ENCODE data around the gene APRT. TPM values are rescaled to one million over a fixed set of nuclear protein-coding genes. Genes with fewer than 3 reads are reported as not detected.

The APRT gene
- total RNA-seq, 4 donors from 2014 or later = 60.6 to 141 (median 98.6) TPM

DNA sequence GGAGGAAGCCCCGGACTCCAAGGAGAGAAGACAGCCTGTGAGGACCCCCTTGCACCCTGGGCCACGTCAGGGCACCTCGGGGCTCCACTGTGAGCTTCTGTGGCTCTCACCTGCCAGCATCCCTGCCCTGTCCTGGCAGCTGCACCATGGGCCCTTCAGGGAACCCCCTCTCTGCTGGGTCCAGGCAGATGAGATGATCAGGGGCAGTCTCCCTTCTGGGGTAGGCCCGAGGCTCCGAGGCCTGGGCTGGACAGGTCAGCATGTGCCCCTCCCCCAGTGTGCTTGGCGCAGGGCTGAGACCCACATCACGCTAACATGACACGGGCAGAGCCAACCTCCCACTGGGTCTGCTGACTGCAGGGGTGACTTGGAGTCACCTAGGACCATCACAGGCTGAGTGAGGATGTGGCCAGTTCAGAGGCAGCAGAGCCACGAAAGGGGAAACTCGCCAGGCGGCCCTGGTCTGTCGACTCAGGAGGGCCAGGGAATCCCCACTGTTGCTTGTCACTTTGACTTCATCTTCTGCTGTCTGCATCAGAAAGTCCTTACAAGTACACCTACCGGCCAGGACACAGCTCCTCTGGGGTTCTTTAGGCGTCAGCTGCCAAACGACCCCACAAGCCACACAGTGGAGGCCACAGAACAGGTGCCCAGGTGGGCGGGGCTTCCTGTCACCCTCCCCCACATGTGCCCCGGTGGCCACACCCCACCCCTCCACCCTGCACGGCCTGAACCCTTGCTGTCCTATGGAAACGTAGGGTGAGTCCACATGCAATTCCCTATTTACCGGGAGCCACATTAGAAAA, 42.8 kb upstream of the APRT start:
- H3K4me1 ChIP-seq = peaks cover 23 to 49% (median 43%) of the 10 kb centered on the region in 4 donors
- 63% methylated on average over 17 of the region's 20 CpGs for WGBS

DNA sequence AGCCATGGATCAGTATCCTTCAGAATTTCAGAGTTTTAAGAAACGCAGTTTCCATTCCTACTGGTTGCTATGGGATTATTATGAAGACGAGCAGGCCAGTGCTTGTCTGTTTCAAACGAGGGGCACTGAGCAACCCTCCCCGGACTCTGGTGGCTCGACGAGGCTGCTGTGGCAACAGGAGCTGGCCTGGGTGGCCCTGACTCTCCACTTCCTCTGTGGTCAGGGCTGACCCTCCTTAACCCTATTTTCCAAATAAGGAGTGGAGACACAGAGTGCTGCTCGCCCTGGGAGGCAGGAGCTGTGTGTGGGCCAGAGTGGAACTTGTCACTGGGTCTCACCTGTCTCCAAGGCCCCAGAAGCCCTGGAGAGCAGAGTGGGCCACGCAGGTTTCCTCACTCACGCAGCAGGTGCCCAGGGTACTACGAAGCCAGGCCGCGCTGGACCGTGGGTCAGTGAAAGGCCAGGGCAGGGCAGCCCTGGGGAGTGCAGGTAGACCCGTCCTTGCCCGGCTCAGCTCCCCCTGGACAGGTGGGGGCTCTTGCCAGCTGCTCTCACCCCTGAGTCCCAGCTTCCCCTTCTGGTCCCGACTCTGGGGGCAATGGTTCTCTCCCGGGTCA, 41.7 kb upstream of the APRT start:
- WGBS = 54% methylated on average over 8 of the region's 17 CpGs
- no peaks in the 10 kb centered on the region for H3K9me3 ChIP-seq
- H3K4me1 ChIP-seq = peaks cover 20 to 42% (median 40%) of the 10 kb centered on the region in 4 donors
- no peak overlapping the region for H3K4me3 ChIP-seq
- no peak for TF ChIP-seq EP300 (IDR thresholded peaks at IDR 0.05)
- no peak for TF ChIP-seq POLR2AphosphoS5 (IDR thresholded peaks at IDR 0.05)
- TF ChIP-seq, protein P1, sequence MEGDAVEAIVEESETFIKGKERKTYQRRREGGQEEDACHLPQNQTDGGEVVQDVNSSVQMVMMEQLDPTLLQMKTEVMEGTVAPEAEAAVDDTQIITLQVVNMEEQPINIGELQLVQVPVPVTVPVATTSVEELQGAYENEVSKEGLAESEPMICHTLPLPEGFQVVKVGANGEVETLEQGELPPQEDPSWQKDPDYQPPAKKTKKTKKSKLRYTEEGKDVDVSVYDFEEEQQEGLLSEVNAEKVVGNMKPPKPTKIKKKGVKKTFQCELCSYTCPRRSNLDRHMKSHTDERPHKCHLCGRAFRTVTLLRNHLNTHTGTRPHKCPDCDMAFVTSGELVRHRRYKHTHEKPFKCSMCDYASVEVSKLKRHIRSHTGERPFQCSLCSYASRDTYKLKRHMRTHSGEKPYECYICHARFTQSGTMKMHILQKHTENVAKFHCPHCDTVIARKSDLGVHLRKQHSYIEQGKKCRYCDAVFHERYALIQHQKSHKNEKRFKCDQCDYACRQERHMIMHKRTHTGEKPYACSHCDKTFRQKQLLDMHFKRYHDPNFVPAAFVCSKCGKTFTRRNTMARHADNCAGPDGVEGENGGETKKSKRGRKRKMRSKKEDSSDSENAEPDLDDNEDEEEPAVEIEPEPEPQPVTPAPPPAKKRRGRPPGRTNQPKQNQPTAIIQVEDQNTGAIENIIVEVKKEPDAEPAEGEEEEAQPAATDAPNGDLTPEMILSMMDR (IDR thresholded peaks at IDR 0.05) = no peak
- TF ChIP-seq POLR2A (IDR thresholded peaks at IDR 0.05; ENCODE audit: low read depth) = no peak
- no peak overlapping the region for H3K27ac ChIP-seq (replicated peaks in 1 of 4)
- peaks cover 4 to 35% (median 24%) of the 10 kb centered on the region in 4 donors for H3K36me3 ChIP-seq
- no peaks in the 10 kb centered on the region for H3K27me3 ChIP-seq
- intact Hi-C loops (cut with DNase I) = no loop called here
- no peak for DNase-seq (ENCODE audit: extremely low spot score)

More for the DNA sequence above, 42.8 kb upstream of the APRT start:
- no peak overlapping the region for H3K4me3 ChIP-seq
- peaks cover 4 to 42% (median 30%) of the 10 kb centered on the region in 4 donors for H3K36me3 ChIP-seq
- intact Hi-C loops (cut with DNase I) = loop anchor here (5.0 kb wide), 1 partner anchor 107 kb away; no protein-coding TSS in a partner anchor
- DNase-seq (ENCODE audit: extremely low spot score) = no peak
- no peaks in the 10 kb centered on the region for H3K9me3 ChIP-seq
- no peak overlapping the region for H3K27ac ChIP-seq (replicated peaks in 1 of 4)
- H3K27me3 ChIP-seq = no peaks in the 10 kb centered on the region
- TF ChIP-seq, protein P1 (IDR thresholded peaks at IDR 0.05) = no peak
- TF ChIP-seq POLR2A (IDR thresholded peaks at IDR 0.05; ENCODE audit: low read depth) (no peak), POLR2AphosphoS5 (IDR thresholded peaks at IDR 0.05) (no peak), EP300 (IDR thresholded peaks at IDR 0.05) (no peak)

DNA sequence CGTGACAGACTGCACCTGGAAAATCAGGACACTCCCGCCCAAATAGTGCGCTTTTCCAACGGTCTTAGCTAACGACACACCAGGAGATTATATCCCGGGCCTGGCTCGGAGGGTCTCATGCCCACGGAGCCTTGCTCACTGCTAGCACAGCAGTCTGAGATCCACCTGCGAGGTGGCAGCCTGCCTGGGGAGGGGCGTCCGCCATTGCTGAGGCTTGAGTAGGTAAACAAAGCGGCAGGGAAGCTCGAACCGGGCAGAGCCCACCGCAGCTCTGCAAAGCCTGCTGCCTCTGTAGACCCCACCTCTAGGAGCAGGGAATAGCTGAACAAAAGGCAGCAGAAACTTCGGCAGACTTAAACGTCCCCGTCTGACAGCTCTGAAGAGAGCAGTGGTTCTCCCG, 39.9 kb upstream of the APRT start:
- peaks cover 7 to 47% (median 31%) of the 10 kb centered on the region in 4 donors for H3K36me3 ChIP-seq
- no peaks in the 10 kb centered on the region for H3K27me3 ChIP-seq
- H3K4me1 ChIP-seq = peaks cover 11 to 31% (median 29%) of the 10 kb centered on the region in 4 donors
- H3K4me3 ChIP-seq = no peak overlapping the region
- no peak for DNase-seq (ENCODE audit: extremely low spot score)
- intact Hi-C loops (cut with DNase I) = no loop called here
- no peaks in the 10 kb centered on the region for H3K9me3 ChIP-seq
- H3K27ac ChIP-seq (replicated peaks in 1 of 4) = no peak overlapping the region
- TF ChIP-seq EP300 (IDR thresholded peaks at IDR 0.05) (no peak), POLR2A (IDR thresholded peaks at IDR 0.05; ENCODE audit: low read depth) (no peak), POLR2AphosphoS5 (IDR thresholded peaks at IDR 0.05) (no peak)
- TF ChIP-seq, protein P1 (IDR thresholded peaks at IDR 0.05) = no peak
- WGBS = 94% methylated on average over 14 of the region's 19 CpGs

DNA sequence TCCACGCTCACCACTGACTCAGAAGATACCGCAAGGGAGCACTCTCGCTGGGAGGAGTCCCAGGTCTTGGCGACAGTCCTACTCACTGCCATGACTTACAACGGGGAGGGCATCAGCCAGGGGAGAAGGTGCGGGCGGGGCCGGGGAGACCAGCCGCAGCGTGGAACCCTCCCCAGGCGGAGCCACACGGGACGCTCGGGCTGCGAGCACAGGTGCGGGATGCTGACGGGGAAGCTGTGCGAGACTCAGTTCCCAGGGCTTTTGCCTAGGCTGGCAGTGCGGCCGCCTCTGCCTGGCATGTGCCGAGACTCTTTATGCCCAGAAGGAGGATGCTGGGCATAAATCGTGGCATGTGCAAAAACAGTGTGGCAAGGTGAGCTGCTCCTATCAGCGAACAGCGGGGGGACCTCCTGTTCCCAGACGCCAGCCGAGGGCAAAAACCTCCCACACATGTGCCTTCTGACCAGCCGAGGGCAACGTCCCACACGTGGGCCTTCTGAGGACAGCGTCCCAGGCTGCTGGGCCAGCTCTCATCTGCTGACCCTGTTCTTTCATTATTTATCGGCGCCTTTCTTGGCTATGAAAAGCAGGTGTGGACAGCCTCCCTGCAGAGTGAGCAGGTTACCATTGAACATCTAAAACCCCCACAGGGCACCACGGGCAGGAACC, 38.9 kb upstream of the APRT start:
- Histone ChIP-seq H3K36me3 (peaks cover 7 to 47% (median 31%) of the 10 kb centered on the region in 4 donors), H3K27ac (replicated peaks in 1 of 4) (no peak overlapping the region), H3K9me3 (no peaks in the 10 kb centered on the region), H3K27me3 (no peaks in the 10 kb centered on the region), H3K4me1 (peaks cover 4 to 23% (median 22%) of the 10 kb centered on the region in 4 donors), H3K4me3 (no peak overlapping the region)
- intact Hi-C loops (cut with DNase I) = no loop called here
- DNase-seq (ENCODE audit: extremely low spot score) = no peak
- TF ChIP-seq, protein P1 (IDR thresholded peaks at IDR 0.05) = no peak
- no peak for TF ChIP-seq POLR2AphosphoS5 (IDR thresholded peaks at IDR 0.05)
- TF ChIP-seq POLR2A (IDR thresholded peaks at IDR 0.05; ENCODE audit: low read depth) = no peak
- no peak for TF ChIP-seq EP300 (IDR thresholded peaks at IDR 0.05)
- 91% methylated on average over 30 of the region's 33 CpGs for WGBS

All from esophagus muscularis mucosa (tissue), 4 donors.